A204.1 (cell line): ENCODE measurements around the gene EHMT1.
"Not testable (repeated sequence)": the region's sequence is repeated elsewhere in the genome, so short reads cannot be mapped to it uniquely, and the experiment has no call there.

ENCODE experiments used
- FAIRE-seq: peaks from 2 replicates; lab custom pipeline; 2012; peaks lifted over from hg19 to GRCh38; lab: Jason Lieb, UNC

EHMT1 gene

GRCh38 chr9:137590469-137591383, 28.1 kb upstream of the EHMT1 start, which contains the start of gene ZMYND19:
ZMYND19 (minus strand) TSS chr9:137590512; CDS start chr9:137590263, 249 bp downstream.
- FAIRE-seq: no peak

- no peak for FAIRE-seq
These were observed 26.0 kb upstream of the EHMT1 start for GRCh38 chr9:137592767-137593166.

- no peak for FAIRE-seq
These were observed 25.6 kb upstream of the EHMT1 start for GRCh38 chr9:137593176-137593575.

- FAIRE-seq: not testable (repeated sequence)
These were observed 22.2 kb upstream of the EHMT1 start for GRCh38 chr9:137596577-137596976.

GRCh38 chr9:137598943-137599342, 19.9 kb upstream of the EHMT1 start:
- FAIRE-seq: no peak

GRCh38 chr9:137602661-137603060, 16.1 kb upstream of the EHMT1 start:
- FAIRE-seq: no peak

- no peak for FAIRE-seq
These were observed 14.9 kb upstream of the EHMT1 start for GRCh38 chr9:137603879-137604278.

GRCh38 chr9:137604345-137605086, 14.3 kb upstream of the EHMT1 start:
- FAIRE-seq: no peak

GRCh38 chr9:137605121-137606004, 13.4 kb upstream of the EHMT1 start, which contains the start of gene ARRDC1:
ARRDC1 (plus strand) TSS chr9:137605686; CDS start chr9:137605718, 32 bp downstream.
- FAIRE-seq: no peak

- FAIRE-seq: no peak
These were observed 12.7 kb upstream of the EHMT1 start for GRCh38 chr9:137606005-137606621.

- no peak for FAIRE-seq
These were observed 12.1 kb upstream of the EHMT1 start for GRCh38 chr9:137606734-137607138.

GRCh38 chr9:137607141-137607857, 11.5 kb upstream of the EHMT1 start:
- no peak for FAIRE-seq

- no peak for FAIRE-seq
These were observed 7.9 kb upstream of the EHMT1 start for GRCh38 chr9:137610944-137611343.

- no peak for FAIRE-seq
These were observed 6.9 kb upstream of the EHMT1 start for GRCh38 chr9:137611623-137612609.

- no peak for FAIRE-seq
These were observed 6.1 kb upstream of the EHMT1 start for GRCh38 chr9:137612741-137613142.

GRCh38 chr9:137613259-137613658, 5.5 kb upstream of the EHMT1 start:
- FAIRE-seq: no peak

GRCh38 chr9:137613738-137614523, 4.9 kb upstream of the EHMT1 start:
- FAIRE-seq: no peak

GRCh38 chr9:137614631-137615386, 4.0 kb upstream of the EHMT1 start:
- no peak for FAIRE-seq
